ENCODE data around the gene OR2G6.
"Not testable (repeated sequence)": the region's sequence is repeated elsewhere in the genome, so short reads cannot be mapped to it uniquely, and the experiment has no call there.

- not testable (repeated sequence) for TF ChIP-seq CTCF, POLR2AphosphoS5, POLR2A (IDR thresholded peaks at IDR 0.05)
These were observed 48.8 kb upstream of the OR2G6 start for GRCh38 chr1:248459117-248459516.
